Measurements from ENCODE around the gene POTEI. TPM values are rescaled to one million over a fixed set of nuclear protein-coding genes. Genes with fewer than 3 reads are reported as not detected.
A peak's percentile ranks its signal among the peaks of the same experiment; 100 is the strongest.
"Not testable (repeated sequence)": the region's sequence is repeated elsewhere in the genome, so short reads cannot be mapped to it uniquely, and the experiment has no call there.

Gene POTEI
- total and polyA plus RNA-seq, 2 experiments from 2014 or later: 0.24 to 0.56 TPM

GRCh38 chr2:130416693-130417092 is 92.4 kb downstream of the POTEI start:
- not testable (repeated sequence) for H3K27me3 Mint-ChIP-seq (ENCODE audit: insufficient read depth, low read depth, poor library complexity); ATAC-seq
- TF ChIP-seq CTCF (conservative IDR thresholded peaks at IDR 0.05; ENCODE audit: low read depth in 2 of 2): peak in 1 of 2 experiments; percentile 49; a peak in 2 of 4 replicates

More at GRCh38 chr2:130416693-130417092, 92.4 kb downstream of the POTEI start:
- H3K27ac Mint-ChIP-seq; DNase-seq (ENCODE audit: low spot score); H3K36me3 Mint-ChIP-seq (ENCODE audit: low read depth); H4K20me1 ChIP-seq (replicated peaks; ENCODE audit: insufficient read depth); H3K4me1 Mint-ChIP-seq; H3K27ac ChIP-seq (ENCODE audit: low read depth); H3K9me3 Mint-ChIP-seq; H2AFZ ChIP-seq; H3K4me2 ChIP-seq; H3K36me3 ChIP-seq (ENCODE audit: insufficient read depth); H3K27me3 ChIP-seq (ENCODE audit: insufficient read depth); H3K9me2 ChIP-seq (ENCODE audit: insufficient read depth); H3K4me1 ChIP-seq (ENCODE audit: insufficient read depth); H3F3A ChIP-seq (replicated peaks; ENCODE audit: low read depth); H3K79me2 ChIP-seq (replicated peaks; ENCODE audit: insufficient read depth); H3K4me3 Mint-ChIP-seq; H3K4me3 ChIP-seq: not testable (repeated sequence)

Small RNA genes lying within 50 kb of the gene (small RNA-seq; reads per million reads assigned to genes)
- gene RF00017 (ENCODE audit: low replicate concordance) (not detected), gene RNU6-473P (ENCODE audit: low replicate concordance) (not detected)

Other genes starting within 250 kb of the POTEI start
- gene IMP4, start 166.4 kb downstream of the POTEI start, total RNA-seq (2014; rRNA removed; shearing (Covaris generic)): 113 and 147 TPM in 2 replicates
- gene IMP4, start 166.4 kb downstream of the POTEI start, polyA plus RNA-seq (2016; fragmentation: Nextera tagmentation; extraction: Ambion mirVana): 87.8 and 88.6 TPM in 2 replicates
- 9.8 and 10.9 TPM in 2 replicates for gene PTPN18, start 153.3 kb downstream of the POTEI start, total RNA-seq (2014; rRNA removed; shearing (Covaris generic))
- gene PTPN18, start 153.3 kb downstream of the POTEI start, polyA plus RNA-seq (2016; fragmentation: Nextera tagmentation; extraction: Ambion mirVana): 8.7 and 10.1 TPM in 2 replicates
- not detected in 2 replicates for gene CFC1B, start 11.9 kb upstream of the POTEI start, total RNA-seq (2014; rRNA removed; shearing (Covaris generic))
- gene CFC1B, start 11.9 kb upstream of the POTEI start, polyA plus RNA-seq (2016; fragmentation: Nextera tagmentation; extraction: Ambion mirVana): not detected in 2 replicates
- gene CFC1, start 90.2 kb upstream of the POTEI start, total RNA-seq (2014; rRNA removed; shearing (Covaris generic)): not detected in 2 replicates
- gene CFC1, start 90.2 kb upstream of the POTEI start, polyA plus RNA-seq (2016; fragmentation: Nextera tagmentation; extraction: Ambion mirVana): 0.28 and 0.66 TPM in 2 replicates
- 0.63 TPM in 1 of 2 replicates, not detected in the other for gene POTEJ, start 102.1 kb upstream of the POTEI start, total RNA-seq (2014; rRNA removed; shearing (Covaris generic))
- 0.06 TPM in 1 of 2 replicates, not detected in the other for gene POTEJ, start 102.1 kb upstream of the POTEI start, polyA plus RNA-seq (2016; fragmentation: Nextera tagmentation; extraction: Ambion mirVana)
- gene GPR148, start 219.7 kb upstream of the POTEI start, total RNA-seq (2014; rRNA removed; shearing (Covaris generic)): not detected in 2 replicates
- 0.16 TPM in 1 of 2 replicates, not detected in the other for gene GPR148, start 219.7 kb upstream of the POTEI start, polyA plus RNA-seq (2016; fragmentation: Nextera tagmentation; extraction: Ambion mirVana)
- 0.49 and 0.62 TPM in 2 replicates for gene AMER3, start 246.2 kb upstream of the POTEI start, total RNA-seq (2014; rRNA removed; shearing (Covaris generic))
- 0.05 TPM in 1 of 2 replicates, not detected in the other for gene AMER3, start 246.2 kb upstream of the POTEI start, polyA plus RNA-seq (2016; fragmentation: Nextera tagmentation; extraction: Ambion mirVana)